CD1c-positive myeloid dendritic cell (primary cell): ENCODE results near the gene MAP2K5.

Experiments
- DNase-seq: peaks from one replicate; pipeline ENCODE4 v3.0.0-alpha.2; 2016; ENCODE audit errors: extremely low spot score

Gene MAP2K5

DNA sequence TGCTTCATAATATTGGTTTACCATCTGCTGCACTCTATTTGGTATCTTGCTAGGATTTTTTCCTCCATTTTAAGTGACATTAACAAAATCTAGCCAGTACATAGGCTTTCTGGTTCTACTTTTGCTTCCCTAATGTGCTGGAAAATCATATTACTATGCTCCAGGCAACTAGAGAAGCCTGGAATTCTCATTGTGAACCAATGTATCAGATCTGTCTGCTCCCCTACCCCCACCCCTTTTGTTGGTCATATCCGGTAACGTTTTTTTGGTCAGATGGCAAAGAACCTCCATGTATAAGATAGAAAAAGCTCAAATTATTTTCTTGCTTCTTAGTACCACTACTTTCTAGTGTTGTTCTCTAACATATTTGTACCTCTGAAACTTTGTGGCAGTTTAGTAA, 17.1 kb downstream of the MAP2K5 start:
- no peak for DNase-seq

DNA sequence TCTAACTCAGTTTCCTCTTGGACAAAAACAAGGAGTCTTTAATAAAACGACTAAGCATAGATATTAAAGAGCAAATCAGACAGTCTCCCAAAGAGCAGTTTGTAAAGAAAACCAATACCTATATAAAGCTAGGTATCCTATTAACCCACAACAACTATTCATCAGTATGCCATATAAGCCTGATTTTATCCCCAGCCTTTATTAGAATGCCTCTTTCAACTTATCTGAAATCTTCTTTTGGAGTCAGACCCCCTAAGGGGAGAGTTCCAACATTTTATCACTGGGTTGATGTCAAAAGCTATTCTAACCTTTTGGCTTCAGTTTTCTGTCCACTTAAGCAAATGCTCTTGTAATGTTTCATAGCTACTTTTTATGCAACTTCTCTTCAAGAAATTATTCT, 17.8 kb downstream of the MAP2K5 start:
- DNase-seq, result no peak

DNA sequence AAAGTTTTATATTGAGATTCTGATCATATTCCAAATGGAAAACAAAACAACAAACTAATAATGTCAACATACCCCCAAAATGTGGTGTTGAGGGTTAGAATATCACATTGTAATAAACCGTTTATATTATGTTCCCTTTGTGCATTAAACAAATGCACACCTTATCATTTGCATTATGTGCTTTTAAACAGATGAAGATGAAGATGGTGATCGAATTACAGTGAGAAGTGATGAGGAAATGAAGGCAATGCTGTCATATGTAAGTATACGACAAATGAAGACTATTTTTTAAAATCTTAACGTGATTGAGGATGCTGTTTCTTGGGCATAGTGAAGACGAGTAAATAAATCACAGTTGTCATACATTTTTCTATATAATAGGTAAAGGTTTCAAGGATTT, 20.6 kb downstream of the MAP2K5 start:
- no peak for DNase-seq

DNA sequence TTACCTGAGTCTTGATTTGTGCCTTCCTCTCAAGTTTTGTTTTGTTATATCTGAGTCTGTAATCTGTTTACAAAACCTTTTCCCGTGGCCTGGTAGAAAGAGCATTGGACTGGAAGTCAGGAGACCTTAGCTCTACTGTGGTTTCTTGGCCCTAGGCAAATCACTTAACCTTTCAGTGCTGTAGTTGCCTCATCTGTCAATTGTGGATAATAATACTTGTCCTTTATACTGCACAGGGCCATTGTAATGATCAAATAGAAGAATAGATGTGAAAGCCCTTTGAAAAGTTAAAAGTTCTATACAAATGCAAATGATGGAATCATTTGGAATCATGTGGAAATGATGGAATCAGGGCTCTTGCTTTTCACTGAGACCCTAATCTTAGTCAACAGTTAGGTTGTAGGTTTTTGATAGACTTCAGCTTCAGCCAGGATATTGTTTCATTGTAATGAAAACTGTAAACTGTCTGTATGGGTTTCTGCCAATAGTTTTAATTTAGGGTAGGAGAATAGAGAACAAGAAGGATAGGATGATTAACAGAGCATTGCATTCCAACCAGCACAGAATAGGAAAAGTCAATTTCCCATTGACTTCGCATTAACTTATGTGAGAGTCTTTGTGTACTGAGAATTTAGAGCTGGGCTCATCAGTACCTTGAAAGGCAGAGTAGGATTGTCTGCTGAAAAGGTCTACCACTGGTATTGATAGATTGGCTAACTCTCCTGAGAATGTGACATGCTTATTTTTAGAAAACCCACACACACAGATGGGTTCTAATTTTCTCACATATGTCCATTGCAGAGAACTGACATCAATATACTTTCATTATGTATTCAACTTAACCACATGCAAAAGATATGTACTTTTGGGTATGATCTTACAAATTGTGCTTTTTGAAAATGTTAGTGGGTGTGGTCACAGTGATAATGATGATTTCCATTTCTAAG, 21.8 kb downstream of the MAP2K5 start:
- DNase-seq, result no peak

DNA sequence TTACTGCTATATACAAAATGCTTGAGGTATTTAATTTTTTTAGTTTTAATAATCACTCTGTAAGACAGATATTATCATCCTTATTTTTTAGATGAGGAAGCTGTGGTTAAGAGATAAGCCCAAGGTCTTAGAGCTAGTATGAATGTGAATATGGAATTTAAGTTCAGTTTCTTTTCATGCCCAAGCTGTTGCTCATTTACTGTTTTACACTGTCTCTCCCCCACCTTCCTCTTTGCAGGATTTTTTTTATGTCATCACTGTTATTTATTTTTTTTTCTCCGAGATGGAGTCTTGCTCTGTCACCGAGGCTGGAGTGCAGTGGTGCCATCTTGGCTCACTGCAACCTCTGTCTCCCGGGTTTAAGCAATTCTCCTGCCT, 22.5 kb downstream of the MAP2K5 start:
- no peak for DNase-seq

DNA sequence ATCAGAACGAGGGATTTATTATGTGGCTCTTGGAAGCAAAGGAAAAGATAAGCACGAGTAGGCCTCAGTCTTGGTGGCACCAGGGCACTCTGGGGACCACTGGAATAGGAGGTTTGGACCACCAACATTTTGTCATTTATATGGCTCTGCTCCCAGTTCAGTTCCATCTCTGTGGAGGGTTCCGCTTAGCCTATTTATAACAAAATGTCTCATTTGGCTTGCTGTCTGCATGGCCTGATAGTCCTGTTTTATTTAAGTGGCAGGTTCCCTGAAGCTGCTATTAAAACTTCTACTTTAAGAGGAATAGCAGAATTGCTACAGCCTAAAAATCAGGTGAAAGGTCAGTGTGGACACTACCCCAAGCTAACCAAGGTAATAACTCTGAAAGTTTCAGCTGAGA, 27.2 kb downstream of the MAP2K5 start:
- DNase-seq, result no peak

DNA sequence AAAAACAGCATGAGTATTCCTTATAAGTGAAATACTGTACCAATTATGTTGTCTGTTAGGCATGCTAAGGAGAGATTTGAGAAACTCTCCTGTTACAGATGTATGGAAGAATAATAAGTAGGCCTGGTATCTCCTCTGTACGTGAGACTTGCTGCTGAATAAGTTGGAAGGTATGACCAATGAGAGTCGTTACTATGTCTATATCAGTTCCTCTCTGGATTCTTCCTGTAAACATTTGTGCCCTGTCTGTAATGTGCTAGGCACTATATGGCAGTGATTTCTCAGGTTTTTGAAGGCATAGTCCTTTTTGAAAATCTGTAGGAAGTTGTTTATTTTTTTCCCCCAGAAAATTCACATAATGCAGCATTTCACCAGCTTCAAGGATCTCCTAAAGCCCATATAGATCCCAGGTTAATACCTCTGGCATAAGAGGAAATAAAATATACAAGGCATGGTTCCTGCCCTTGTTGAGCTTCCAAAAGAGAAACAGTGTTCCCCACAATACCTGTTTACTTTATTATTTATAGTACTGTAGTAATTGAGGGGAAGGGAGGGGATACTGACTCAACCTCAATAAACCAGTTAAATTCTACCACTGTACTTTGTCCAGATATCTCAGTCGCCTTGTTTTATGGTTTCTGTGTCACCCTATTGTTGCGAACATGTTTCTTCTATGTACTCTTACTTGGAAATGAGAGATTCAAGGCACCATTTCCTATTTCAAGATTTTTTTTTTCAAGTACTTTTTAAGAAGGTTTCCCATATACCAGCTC, 28.6 kb downstream of the MAP2K5 start:
- DNase-seq, result no peak

DNA sequence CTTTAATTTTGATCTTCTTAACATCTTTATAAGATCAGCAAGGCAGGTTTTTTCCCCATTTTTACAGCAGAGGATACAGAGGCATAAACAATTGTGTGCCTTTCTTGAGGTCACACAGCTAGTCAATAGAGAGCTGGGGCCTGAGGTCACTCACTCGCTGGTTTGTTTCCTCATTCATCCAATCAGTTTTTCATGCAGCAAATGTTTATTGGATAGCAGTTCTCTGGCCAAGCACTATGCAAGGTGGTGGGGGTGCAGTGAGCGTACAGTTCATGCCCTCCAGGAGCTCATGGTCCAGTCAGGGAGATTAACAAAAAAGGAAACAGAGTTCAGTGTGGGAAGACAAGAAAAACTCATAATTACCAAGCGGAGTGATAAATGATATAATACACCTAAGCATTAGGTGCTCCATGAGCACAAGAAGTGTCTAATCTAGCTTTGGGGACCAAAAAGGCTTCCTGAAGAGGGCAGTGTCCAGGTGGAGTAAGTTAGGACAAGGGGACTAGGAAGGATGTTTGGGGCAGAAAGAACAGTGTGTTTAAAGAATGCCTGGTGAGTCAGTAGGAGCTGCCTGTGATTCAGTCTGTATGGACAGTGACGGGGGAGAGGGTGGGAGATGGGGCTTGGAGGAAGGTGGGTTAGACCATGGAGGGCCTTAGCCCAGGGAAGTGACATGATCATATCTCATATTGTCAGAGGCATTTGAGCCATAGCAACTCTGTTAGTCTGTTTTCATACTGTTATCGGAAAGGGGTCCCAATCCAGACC, 29.3 kb downstream of the MAP2K5 start:
- DNase-seq, result no peak

DNA sequence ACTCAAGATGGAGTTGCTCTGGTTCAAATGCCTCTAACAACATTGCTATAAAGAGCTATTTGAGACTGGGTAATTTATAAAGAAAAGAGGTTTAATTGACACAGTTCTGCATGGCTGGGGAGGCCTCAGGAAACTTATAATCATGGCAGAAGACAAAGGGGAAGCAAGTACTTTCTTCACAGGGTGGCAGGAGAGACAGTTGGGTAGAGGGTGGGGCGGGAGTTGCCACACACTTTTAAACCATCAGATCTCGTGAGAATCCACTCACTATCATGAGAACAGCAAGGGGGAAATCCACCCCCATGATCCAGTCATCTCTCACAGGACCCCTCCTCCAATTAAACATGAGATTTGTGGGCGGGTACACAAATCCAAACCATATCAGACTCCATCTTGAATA, 30.7 kb downstream of the MAP2K5 start:
- peak; percentile 9 for DNase-seq

DNA sequence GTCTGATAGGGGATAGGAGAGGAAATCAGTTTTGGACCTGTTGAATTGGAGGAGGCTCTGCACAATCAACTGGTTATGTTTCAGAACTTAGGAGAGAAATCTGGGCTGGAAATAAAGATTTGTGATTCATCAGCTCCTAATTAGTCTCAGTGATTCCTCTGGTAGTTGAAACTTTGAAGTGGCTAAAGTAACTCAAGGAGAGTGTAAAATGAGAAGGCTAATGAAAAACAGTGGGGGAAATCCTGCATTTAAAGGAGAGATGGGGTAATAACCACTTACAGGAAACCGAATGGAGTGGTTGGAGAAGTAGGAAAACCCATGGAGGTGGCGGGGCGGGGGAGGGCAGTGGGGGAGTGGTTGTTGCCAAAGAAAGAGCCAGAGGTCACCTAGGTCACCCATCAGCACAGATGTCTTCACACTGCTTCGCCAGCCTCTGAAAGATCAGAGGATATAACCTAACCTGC, 32.6 kb downstream of the MAP2K5 start:
- DNase-seq, result no peak

DNA sequence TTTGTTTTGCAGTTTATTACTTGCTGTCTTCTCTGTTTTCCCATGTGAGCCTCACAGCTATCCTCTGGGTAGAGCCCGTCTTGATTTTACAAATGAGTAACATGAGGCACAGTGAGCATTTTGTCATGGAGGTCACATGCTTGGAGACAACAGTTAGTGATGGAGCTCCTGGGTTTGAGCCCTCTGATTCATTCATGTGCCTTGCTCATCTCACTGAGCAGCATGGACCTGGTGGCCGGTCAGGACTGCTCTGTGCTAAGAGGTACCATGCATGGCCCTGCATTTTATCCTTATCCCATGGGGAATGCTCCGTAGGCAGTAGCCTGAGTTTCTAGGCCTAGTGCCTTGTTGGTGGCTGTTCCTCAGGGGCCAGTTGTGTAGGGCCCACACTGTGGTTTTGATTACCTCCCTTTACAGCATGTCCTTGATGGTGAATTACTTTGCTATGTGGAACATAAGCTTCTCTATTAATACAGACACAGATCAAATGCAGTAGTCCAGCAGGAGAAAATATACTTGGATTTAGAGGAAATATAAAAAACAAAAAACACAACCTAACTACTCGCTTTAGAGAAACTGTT, 35.6 kb downstream of the MAP2K5 start:
- no peak for DNase-seq

DNA sequence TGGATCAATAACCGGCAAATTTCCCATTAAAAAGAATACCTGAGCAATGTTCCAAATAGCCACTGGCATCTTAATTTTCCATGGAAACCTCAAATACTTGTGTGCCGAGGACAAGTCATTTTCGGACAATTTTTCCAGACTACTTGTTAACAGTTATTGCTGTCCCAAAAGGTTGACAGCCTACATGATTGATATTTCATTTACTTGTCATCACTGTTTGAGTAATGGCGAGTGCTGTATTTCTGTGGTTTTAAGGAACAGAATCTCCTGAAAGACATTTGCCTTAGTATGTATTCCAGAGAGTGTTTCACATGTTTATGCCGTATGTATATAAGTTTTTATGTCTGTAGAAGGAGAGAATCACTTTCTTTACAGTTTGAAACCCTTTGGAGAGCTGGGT, 36.7 kb downstream of the MAP2K5 start:
- DNase-seq, result no peak

DNA sequence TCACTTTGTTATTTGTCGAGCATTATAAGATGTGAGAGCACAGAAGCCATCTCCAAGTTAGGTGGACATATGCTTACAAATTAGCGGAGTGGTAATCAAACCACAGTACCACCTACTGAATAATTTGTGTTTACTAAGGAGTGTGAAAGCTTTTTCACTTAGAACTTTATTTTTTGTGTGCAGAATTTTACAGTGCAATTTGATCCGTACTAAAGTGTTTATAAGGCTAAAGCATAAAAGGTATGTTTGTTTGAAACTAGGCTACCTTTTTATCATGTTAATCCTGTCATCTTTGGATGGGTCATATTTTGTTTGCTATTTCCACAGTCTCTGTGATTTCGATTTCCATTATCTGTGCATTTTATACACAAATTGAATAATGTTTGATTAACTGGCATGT, 37.5 kb downstream of the MAP2K5 start:
- DNase-seq, result no peak

DNA sequence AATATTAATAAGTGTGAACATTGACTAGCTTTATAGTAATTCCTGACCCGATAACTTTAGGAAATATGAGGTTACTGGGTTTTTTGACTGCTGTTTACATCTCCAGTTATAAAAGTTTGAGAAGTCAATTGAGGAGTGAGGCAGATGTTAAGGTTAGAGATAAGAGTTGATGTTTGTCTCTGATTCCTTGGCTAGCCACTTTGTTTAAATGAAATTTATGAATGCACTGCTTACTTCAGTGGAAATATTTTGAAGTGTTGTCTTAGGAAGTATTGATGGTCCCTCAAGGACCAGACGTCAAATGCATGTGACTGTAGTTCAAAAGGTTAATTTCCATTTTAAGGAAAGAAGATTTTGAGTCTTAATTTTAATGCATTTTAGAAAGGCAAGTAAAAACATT, 41.7 kb downstream of the MAP2K5 start:
- DNase-seq, result no peak

DNA sequence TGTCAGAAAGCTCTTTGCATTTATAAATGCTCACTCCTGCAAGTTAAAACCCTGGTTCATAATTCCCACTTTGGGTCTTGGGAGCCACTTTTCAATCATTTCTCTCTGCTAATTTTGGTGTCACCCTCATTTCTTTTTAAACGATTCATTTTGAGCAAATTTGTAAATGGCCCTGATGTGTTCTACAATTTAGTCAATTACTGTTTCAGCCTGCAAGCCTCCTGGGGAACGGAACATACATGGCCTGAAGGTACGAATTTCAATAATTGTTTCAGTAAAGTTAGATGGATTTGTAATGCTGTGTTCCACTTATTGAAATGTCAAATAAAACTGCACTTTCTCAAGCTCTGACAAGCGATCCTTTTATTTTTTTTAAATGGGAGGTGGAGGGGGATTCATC, 43.2 kb downstream of the MAP2K5 start:
- DNase-seq, result no peak

DNA sequence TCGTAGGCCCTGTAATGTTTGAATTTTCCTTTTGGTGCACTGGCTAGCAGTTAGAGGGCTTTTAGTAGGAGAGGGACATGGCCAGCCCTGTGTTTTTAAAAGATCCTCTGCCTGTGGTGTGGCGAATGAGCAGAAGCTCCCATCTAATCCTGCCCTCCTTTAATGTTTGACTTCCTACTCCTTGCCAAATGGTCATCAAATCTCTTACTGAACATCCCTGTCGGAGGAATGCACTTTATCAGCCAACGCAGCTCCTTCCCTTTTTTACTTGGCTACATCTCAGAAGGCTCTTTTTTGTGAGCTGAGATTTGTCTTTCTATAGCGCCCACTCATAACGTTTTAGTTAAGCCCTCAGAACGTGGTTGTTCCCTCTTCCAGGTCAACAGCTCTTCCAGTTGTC, 44.8 kb downstream of the MAP2K5 start:
- DNase-seq, result no peak

DNA sequence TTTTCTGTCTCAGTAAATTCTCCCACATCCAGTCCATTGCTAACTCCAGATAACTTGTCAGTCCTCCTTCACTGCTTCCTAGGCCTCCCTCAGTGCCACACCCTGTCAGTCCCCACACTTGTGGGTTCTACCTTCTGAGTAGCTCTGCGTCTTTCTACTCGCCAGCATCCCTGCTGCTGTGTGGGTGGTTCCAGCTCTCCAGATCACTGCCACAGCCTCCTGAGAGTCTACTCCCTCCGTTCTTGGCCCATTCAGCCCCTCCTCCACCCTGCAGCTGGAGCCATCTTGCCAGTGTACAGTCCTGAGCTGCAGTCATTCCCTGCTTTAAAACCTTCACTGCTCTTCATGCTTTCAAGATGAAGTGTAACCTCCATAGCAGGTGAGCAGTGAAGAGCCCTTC, 45.3 kb downstream of the MAP2K5 start:
- no peak for DNase-seq

DNA sequence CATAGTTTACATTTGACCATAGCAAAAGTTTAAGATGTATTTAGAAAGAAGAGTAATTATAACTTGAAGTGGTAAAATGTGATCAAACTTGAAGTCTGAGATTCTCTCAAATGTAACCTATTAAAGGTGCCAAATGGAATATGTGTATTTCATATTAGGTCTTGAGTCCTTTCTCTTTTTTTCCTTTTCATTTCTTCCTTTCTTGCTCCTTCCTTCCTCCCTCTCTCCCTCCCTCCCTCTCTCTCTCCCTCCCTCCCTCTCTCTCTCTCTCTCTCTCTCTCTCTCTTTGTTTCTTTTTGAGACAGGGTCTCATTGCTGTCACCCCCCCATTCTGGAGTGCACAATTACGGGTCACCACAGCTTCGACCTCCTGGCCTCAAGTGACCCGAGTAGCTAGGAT, 47.7 kb downstream of the MAP2K5 start:
- no peak for DNase-seq

DNA sequence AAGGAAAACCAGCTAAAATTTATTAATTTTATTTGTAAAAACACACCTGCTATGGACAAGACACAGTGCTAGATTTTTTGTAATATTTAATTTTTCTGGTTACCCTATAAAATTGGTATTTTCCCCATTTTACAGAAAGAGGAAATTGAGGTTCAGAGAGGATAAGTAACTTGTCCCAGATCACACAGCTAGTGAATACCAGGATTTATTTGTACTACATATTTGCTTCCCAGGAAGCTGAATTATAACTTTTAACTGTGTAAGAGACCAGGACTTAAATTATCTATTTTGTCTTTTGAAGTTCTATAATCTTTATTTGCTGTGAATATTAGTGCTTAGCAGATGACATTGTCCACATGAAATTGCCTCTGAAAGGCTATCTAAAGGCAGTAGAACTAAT, 49.7 kb downstream of the MAP2K5 start:
- DNase-seq, result no peak

DNA sequence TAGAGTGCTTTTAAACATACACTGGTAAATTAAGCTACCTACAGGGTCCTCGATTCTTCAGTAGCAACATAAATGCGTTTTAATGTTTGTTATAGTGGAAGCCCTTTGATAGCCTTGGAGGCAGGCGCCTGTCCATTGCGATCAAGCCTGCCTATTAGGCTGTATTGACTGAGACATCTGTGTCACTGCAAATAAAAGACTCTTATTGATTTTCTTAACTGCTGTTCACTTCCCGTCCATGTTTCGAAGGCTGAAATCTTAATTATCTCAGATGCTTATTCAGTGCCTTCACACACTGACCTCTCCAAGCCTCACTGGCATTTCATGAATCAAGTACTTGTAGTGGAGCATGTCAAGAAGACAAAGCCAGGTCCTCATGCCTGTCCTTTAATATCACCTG, 51.1 kb downstream of the MAP2K5 start:
- no peak for DNase-seq

DNA sequence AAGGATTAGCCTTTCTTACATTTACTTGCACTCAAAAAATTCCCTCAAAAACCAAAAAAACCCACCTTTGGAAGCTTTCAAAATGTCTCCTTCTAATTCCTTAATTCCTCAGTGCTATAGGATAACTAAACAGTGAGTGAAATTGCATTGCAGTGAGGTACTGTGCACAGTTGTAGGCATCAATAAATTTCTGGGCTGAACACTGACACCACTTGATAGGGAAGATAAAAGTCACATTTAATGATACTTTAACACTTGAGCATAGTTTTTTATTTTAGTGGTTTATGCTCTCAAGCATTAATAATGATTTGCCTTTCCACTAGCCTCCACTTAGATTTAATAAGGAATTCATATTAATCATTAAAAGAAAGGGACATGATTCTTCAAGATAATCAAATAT, 52.3 kb downstream of the MAP2K5 start:
- no peak for DNase-seq

DNA sequence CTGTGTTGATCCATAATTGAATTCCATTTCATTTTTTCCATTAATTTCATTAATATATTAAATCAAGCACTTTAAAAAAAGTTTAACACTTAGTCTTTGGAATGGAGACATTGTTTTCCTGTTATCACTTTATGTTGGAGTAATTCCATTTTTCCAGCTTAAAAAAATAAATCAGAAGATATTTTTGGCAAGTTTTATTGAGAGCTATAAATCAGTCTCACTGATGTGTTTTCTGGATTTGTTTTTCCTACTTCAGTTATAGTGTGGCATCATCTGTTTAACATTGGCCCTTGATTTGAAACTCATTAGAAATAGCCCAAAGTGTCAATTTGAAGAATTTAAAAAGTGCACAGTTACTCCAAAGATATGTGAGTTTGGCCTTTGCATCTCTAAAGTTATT, 53.1 kb downstream of the MAP2K5 start:
- DNase-seq, result no peak
